ENCODE data around the gene MPPED1.

DNA sequence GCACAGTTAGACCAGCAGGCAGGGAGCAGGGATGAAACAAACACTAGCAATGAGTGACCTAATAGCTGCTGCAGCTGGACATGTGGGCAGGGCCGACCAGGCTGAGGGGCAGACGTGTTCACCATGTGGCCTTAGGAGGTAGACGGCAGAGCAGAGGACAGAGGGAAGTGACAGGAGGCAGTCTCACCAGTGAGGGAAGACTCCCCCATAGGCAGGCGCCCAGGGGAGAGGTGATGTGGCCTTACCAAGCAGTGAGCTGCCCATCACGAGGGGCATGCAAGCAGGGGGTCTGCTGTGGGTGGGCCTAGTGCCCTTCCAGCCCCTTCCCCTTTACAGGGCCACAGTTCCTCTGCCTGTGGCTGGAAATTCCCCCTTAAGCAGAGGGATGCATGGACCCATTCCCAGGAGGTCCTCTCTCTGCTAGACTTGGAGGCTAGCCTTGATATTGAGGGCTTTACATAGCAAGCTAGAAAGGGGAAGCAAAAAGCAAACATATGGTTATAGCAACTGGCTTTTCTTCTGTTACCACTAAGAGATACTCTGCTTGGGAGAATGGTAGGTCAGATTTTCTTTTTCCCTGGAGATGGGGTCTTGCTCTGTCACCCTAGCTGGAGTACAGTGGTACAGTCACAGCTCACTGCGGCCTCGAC is 67.6 kb downstream of the MPPED1 start:
- TF ChIP-seq POLR2A (IDR thresholded peaks at IDR 0.05) (no peak), CTCF (IDR thresholded peaks at IDR 0.05) (no peak)

Measured in upper lobe of left lung (tissue), 4 donors.